Measurements from ENCODE around the gene RPL39.
"Not testable (repeated sequence)": the region's sequence is repeated elsewhere in the genome, so short reads cannot be mapped to it uniquely, and the experiment has no call there.

DNA sequence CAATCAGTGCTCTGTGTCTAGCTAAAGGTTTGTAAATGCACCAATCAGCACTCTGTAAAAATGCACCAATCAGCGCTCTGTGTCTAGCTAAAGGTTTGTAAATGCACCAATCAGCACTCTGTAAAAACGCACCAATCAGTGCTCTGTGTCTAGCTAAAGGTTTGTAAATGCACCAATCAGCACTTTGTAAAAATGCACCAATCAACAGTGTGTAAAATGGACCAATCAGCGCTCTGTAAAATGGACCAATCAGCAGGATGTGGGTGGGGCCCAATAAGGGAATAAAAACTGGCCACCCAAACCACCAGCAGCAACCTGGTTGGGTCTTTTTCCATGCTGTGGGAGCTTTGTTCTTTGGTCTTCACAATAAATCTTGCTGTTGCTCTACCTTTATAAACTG is 22.0 kb downstream of the RPL39 start:
- TF ChIP-seq, protein P1, sequence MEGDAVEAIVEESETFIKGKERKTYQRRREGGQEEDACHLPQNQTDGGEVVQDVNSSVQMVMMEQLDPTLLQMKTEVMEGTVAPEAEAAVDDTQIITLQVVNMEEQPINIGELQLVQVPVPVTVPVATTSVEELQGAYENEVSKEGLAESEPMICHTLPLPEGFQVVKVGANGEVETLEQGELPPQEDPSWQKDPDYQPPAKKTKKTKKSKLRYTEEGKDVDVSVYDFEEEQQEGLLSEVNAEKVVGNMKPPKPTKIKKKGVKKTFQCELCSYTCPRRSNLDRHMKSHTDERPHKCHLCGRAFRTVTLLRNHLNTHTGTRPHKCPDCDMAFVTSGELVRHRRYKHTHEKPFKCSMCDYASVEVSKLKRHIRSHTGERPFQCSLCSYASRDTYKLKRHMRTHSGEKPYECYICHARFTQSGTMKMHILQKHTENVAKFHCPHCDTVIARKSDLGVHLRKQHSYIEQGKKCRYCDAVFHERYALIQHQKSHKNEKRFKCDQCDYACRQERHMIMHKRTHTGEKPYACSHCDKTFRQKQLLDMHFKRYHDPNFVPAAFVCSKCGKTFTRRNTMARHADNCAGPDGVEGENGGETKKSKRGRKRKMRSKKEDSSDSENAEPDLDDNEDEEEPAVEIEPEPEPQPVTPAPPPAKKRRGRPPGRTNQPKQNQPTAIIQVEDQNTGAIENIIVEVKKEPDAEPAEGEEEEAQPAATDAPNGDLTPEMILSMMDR (conservative IDR thresholded peaks at IDR 0.05): not testable (repeated sequence)
- not testable (repeated sequence) for TF ChIP-seq ZFX (IDR thresholded peaks at IDR 0.05)

All from C4-2B (cell line).